ENCODE data around the gene ZNF396. TPM values are rescaled to one million over a fixed set of nuclear protein-coding genes. Genes with fewer than 3 reads are reported as not detected.

Gene ZNF396
- total and polyA plus RNA-seq, 2 donors (not counting 1 experiment from before 2014, with no cell fraction given): 0.40 to 3.2 TPM

- Histone ChIP-seq H3K27me3 (replicated peaks in 1 of 4; ENCODE audit: control extremely low read depth in 1 of 4, control insufficient read depth in 3 of 4, insufficient read depth in 4 of 4, low read length in 3 of 4) (no peaks in the 10 kb centered on the region), H3K27ac (ENCODE audit: low read length in 2 of 2) (no peak overlapping the region), H3K9me3 (ENCODE audit: control extremely low read depth in 1 of 3, control insufficient read depth in 2 of 3, insufficient read depth in 1 of 3, low read length in 2 of 3) (peaks cover 0 to 1% (median 0%) of the 10 kb centered on the region in 3 donors), H3K9ac (ENCODE audit: low read length) (no peak overlapping the region), H3K79me2 (ENCODE audit: control insufficient read depth, insufficient read depth, low read length) (peaks cover 20% of the 10 kb centered on the region), H2AFZ (ENCODE audit: insufficient read depth, low read depth, low read length, poor library complexity, severe bottlenecking) (no peak overlapping the region), H3K4me2 (replicated peaks; ENCODE audit: low read depth, low read length, poor library complexity, severe bottlenecking) (no peak overlapping the region), H3K4me3 (ENCODE audit: control extremely low read depth in 1 of 5, extremely low read depth in 1 of 5, insufficient read depth in 1 of 5, low read depth in 2 of 5, low read length in 4 of 5) (no peak overlapping the region), H3K36me3 (replicated peaks in 1 of 2; ENCODE audit: control extremely low read depth in 1 of 2, control insufficient read depth in 1 of 2, extremely low read depth in 1 of 2, insufficient read depth in 2 of 2, low read length in 1 of 2) (peaks cover 28 to 72% of the 10 kb centered on the region in 2 experiments), H4K20me1 (ENCODE audit: control insufficient read depth, insufficient read depth, low read length, poor library complexity, severe bottlenecking) (peaks cover 46% of the 10 kb centered on the region), H3K4me1 (ENCODE audit: control insufficient read depth in 2 of 2, insufficient read depth in 2 of 2, low read length in 2 of 2) (no peaks in the 10 kb centered on the region)
- 100% methylated on average over 1 of the region's 1 CpG for WGBS (ENCODE audit: insufficient coverage)
- Mint-ChIP-seq H3K27me3 (no peaks in the 10 kb centered on the region), H3K4me3 (no peak overlapping the region), H3K27ac (no peak overlapping the region), H3K9me3 (ENCODE audit: insufficient read depth) (no peaks in the 10 kb centered on the region), H3K4me1 (peaks cover 14% of the 10 kb centered on the region)
- DNase-seq (no peak), ATAC-seq (ENCODE audit: low read depth) (no peak)
- ChIA-PET CTCF (interaction anchor here (0.9 to 1.6 kb wide), 5 partner anchors 11 to 103 kb away, joined by 3 to 5 read pairs (median 3); no protein-coding TSS in a partner anchor), POLR2A (no interaction called here)
- intact Hi-C loops (cut with micrococcal nuclease): no loop called here
- TF ChIP-seq CTCF (IDR thresholded peaks at IDR 0.05) (no peak), EZH2 (IDR thresholded peaks at IDR 0.05; ENCODE audit: borderline replicate concordance, insufficient read depth, low read depth, low read length, poor library complexity, severe bottlenecking) (no peak)
Measured at GRCh38 chr18:35334212-35334611, 42.9 kb downstream of the ZNF396 start.

- H3K4me1 ChIP-seq (ENCODE audit: control insufficient read depth in 2 of 2, insufficient read depth in 2 of 2, low read length in 2 of 2): no peaks in the 10 kb centered on the region
- ChIA-PET POLR2A (no interaction called here), CTCF (interaction anchor here (0.9 to 1.4 kb wide), 2 partner anchors 10 to 14 kb away, joined by 3 read pairs; no protein-coding TSS in a partner anchor)
- H3K27me3 Mint-ChIP-seq: no peaks in the 10 kb centered on the region
- 87% methylated on average over 2 of the region's 4 CpGs for WGBS (ENCODE audit: insufficient coverage)
- intact Hi-C loops (cut with micrococcal nuclease): no loop called here
- peaks cover 0 to 1% (median 0%) of the 10 kb centered on the region in 3 donors for H3K9me3 ChIP-seq (ENCODE audit: control extremely low read depth in 1 of 3, control insufficient read depth in 2 of 3, insufficient read depth in 1 of 3, low read length in 2 of 3)
- H3K27me3 ChIP-seq (replicated peaks in 1 of 4; ENCODE audit: control extremely low read depth in 1 of 4, control insufficient read depth in 3 of 4, insufficient read depth in 4 of 4, low read length in 3 of 4): no peaks in the 10 kb centered on the region
- no peak overlapping the region for H3K27ac ChIP-seq (ENCODE audit: low read length in 2 of 2)
- peaks cover 23 to 45% of the 10 kb centered on the region in 2 experiments for H3K36me3 ChIP-seq (replicated peaks in 1 of 2; ENCODE audit: control extremely low read depth in 1 of 2, control insufficient read depth in 1 of 2, extremely low read depth in 1 of 2, insufficient read depth in 2 of 2, low read length in 1 of 2)
- H3K4me3 Mint-ChIP-seq: no peak overlapping the region
- H3K79me2 ChIP-seq (ENCODE audit: control insufficient read depth, insufficient read depth, low read length): peaks cover 9% of the 10 kb centered on the region
- no peak for TF ChIP-seq EZH2 (IDR thresholded peaks at IDR 0.05; ENCODE audit: borderline replicate concordance, insufficient read depth, low read depth, low read length, poor library complexity, severe bottlenecking)
- no peak for TF ChIP-seq CTCF (IDR thresholded peaks at IDR 0.05)
- ATAC-seq (ENCODE audit: low read depth): no peak
- peaks cover 30% of the 10 kb centered on the region for H4K20me1 ChIP-seq (ENCODE audit: control insufficient read depth, insufficient read depth, low read length, poor library complexity, severe bottlenecking)
- no peak overlapping the region for H3K27ac Mint-ChIP-seq
- no peak overlapping the region for H2AFZ ChIP-seq (ENCODE audit: insufficient read depth, low read depth, low read length, poor library complexity, severe bottlenecking)
- H3K4me1 Mint-ChIP-seq: peaks cover 7% of the 10 kb centered on the region
- no peak overlapping the region for H3K9ac ChIP-seq (ENCODE audit: low read length)
- peaks cover 5% of the 10 kb centered on the region for H3K9me3 Mint-ChIP-seq (ENCODE audit: insufficient read depth)
- H3K4me3 ChIP-seq (ENCODE audit: control extremely low read depth in 1 of 5, extremely low read depth in 1 of 5, insufficient read depth in 1 of 5, low read depth in 2 of 5, low read length in 4 of 5): no peak overlapping the region
- DNase-seq: no peak
- H3K4me2 ChIP-seq (replicated peaks; ENCODE audit: low read depth, low read length, poor library complexity, severe bottlenecking): no peak overlapping the region
Measured at GRCh38 chr18:35331367-35332087, 45.6 kb downstream of the ZNF396 start.

Data from B cell (primary cell).